Measurements from ENCODE around the gene EEFSEC.

EEFSEC gene

GRCh38 chr3:128227507-128227906, 74.2 kb downstream of the EEFSEC start:
- no peaks in the 10 kb centered on the region for H3K36me3 ChIP-seq (ENCODE audit: control insufficient read depth, low read depth, low read length)
- H3K27ac ChIP-seq (ENCODE audit: low read length), result no peak overlapping the region
- H3K27me3 ChIP-seq (ENCODE audit: control insufficient read depth, insufficient read depth, low read length), result no peaks in the 10 kb centered on the region
- H3K4me1 ChIP-seq (ENCODE audit: control insufficient read depth, low read depth, low read length), result peaks cover 18% of the 10 kb centered on the region
- peaks cover 11% of the 10 kb centered on the region for H3K9me3 ChIP-seq (ENCODE audit: control insufficient read depth, low read depth, low read length)
- no peak overlapping the region for H3K4me3 ChIP-seq (ENCODE audit: low read length)
- H3K9ac ChIP-seq (ENCODE audit: low read length), result no peak overlapping the region

- H3K36me3 ChIP-seq (ENCODE audit: control insufficient read depth, low read depth, low read length), result no peaks in the 10 kb centered on the region
- H3K4me1 ChIP-seq (ENCODE audit: control insufficient read depth, low read depth, low read length), result peaks cover 18% of the 10 kb centered on the region
- no peak overlapping the region for H3K9ac ChIP-seq (ENCODE audit: low read length)
- no peak overlapping the region for H3K27ac ChIP-seq (ENCODE audit: low read length)
- no peaks in the 10 kb centered on the region for H3K27me3 ChIP-seq (ENCODE audit: control insufficient read depth, insufficient read depth, low read length)
- H3K4me3 ChIP-seq (ENCODE audit: low read length), result no peak overlapping the region
- H3K9me3 ChIP-seq (ENCODE audit: control insufficient read depth, low read depth, low read length), result peaks cover 2% of the 10 kb centered on the region
Measured at GRCh38 chr3:128228366-128228910, 75.2 kb downstream of the EEFSEC start.

GRCh38 chr3:128229106-128229857, 76.0 kb downstream of the EEFSEC start:
- Histone ChIP-seq H3K36me3 (ENCODE audit: control insufficient read depth, low read depth, low read length) (no peaks in the 10 kb centered on the region), H3K4me1 (ENCODE audit: control insufficient read depth, low read depth, low read length) (peaks cover 18% of the 10 kb centered on the region), H3K27me3 (ENCODE audit: control insufficient read depth, insufficient read depth, low read length) (no peaks in the 10 kb centered on the region), H3K9ac (ENCODE audit: low read length) (no peak overlapping the region), H3K9me3 (ENCODE audit: control insufficient read depth, low read depth, low read length) (no peaks in the 10 kb centered on the region), H3K27ac (ENCODE audit: low read length) (no peak overlapping the region), H3K4me3 (ENCODE audit: low read length) (no peak overlapping the region)

GRCh38 chr3:128231606-128232005, 78.3 kb downstream of the EEFSEC start:
- no peaks in the 10 kb centered on the region for H3K36me3 ChIP-seq (ENCODE audit: control insufficient read depth, low read depth, low read length)
- peaks cover 10% of the 10 kb centered on the region for H3K4me1 ChIP-seq (ENCODE audit: control insufficient read depth, low read depth, low read length)
- no peak overlapping the region for H3K9ac ChIP-seq (ENCODE audit: low read length)
- H3K4me3 ChIP-seq (ENCODE audit: low read length), result no peak overlapping the region
- no peaks in the 10 kb centered on the region for H3K27me3 ChIP-seq (ENCODE audit: control insufficient read depth, insufficient read depth, low read length)
- H3K27ac ChIP-seq (ENCODE audit: low read length), result no peak overlapping the region
- no peaks in the 10 kb centered on the region for H3K9me3 ChIP-seq (ENCODE audit: control insufficient read depth, low read depth, low read length)

- no peak overlapping the region for H3K4me3 ChIP-seq (ENCODE audit: low read length)
- no peak overlapping the region for H3K27ac ChIP-seq (ENCODE audit: low read length)
- H3K36me3 ChIP-seq (ENCODE audit: control insufficient read depth, low read depth, low read length), result no peaks in the 10 kb centered on the region
- H3K27me3 ChIP-seq (ENCODE audit: control insufficient read depth, insufficient read depth, low read length), result no peaks in the 10 kb centered on the region
- no peaks in the 10 kb centered on the region for H3K9me3 ChIP-seq (ENCODE audit: control insufficient read depth, low read depth, low read length)
- H3K9ac ChIP-seq (ENCODE audit: low read length), result no peak overlapping the region
- peaks cover 9% of the 10 kb centered on the region for H3K4me1 ChIP-seq (ENCODE audit: control insufficient read depth, low read depth, low read length)
Measured at GRCh38 chr3:128232376-128233178, 79.3 kb downstream of the EEFSEC start.

GRCh38 chr3:128235207-128235926, 82.1 kb downstream of the EEFSEC start:
- H3K9me3 ChIP-seq (ENCODE audit: control insufficient read depth, low read depth, low read length), result no peaks in the 10 kb centered on the region
- no peak overlapping the region for H3K9ac ChIP-seq (ENCODE audit: low read length)
- peaks cover 9% of the 10 kb centered on the region for H3K4me1 ChIP-seq (ENCODE audit: control insufficient read depth, low read depth, low read length)
- H3K4me3 ChIP-seq (ENCODE audit: low read length), result no peak overlapping the region
- no peaks in the 10 kb centered on the region for H3K27me3 ChIP-seq (ENCODE audit: control insufficient read depth, insufficient read depth, low read length)
- no peak overlapping the region for H3K27ac ChIP-seq (ENCODE audit: low read length)
- no peaks in the 10 kb centered on the region for H3K36me3 ChIP-seq (ENCODE audit: control insufficient read depth, low read depth, low read length)

GRCh38 chr3:128236657-128237056, 83.4 kb downstream of the EEFSEC start:
- Histone ChIP-seq H3K9ac (ENCODE audit: low read length) (no peak overlapping the region), H3K36me3 (ENCODE audit: control insufficient read depth, low read depth, low read length) (no peaks in the 10 kb centered on the region), H3K27ac (ENCODE audit: low read length) (no peak overlapping the region), H3K9me3 (ENCODE audit: control insufficient read depth, low read depth, low read length) (no peaks in the 10 kb centered on the region), H3K27me3 (ENCODE audit: control insufficient read depth, insufficient read depth, low read length) (no peaks in the 10 kb centered on the region), H3K4me3 (ENCODE audit: low read length) (no peak overlapping the region), H3K4me1 (ENCODE audit: control insufficient read depth, low read depth, low read length) (peaks cover 6% of the 10 kb centered on the region)

GRCh38 chr3:128237348-128238183, 84.3 kb downstream of the EEFSEC start:
- Histone ChIP-seq H3K36me3 (ENCODE audit: control insufficient read depth, low read depth, low read length) (no peaks in the 10 kb centered on the region), H3K9me3 (ENCODE audit: control insufficient read depth, low read depth, low read length) (no peaks in the 10 kb centered on the region)

GRCh38 chr3:128238184-128238489, 84.9 kb downstream of the EEFSEC start:
- no peaks in the 10 kb centered on the region for H3K36me3 ChIP-seq (ENCODE audit: control insufficient read depth, low read depth, low read length)
- no peak overlapping the region for H3K27ac ChIP-seq (ENCODE audit: low read length)
- no peaks in the 10 kb centered on the region for H3K4me1 ChIP-seq (ENCODE audit: control insufficient read depth, low read depth, low read length)

More at GRCh38 chr3:128237348-128238183, 84.3 kb downstream of the EEFSEC start:
- no peak overlapping the region for H3K4me3 ChIP-seq (ENCODE audit: low read length)
- H3K4me1 ChIP-seq (ENCODE audit: control insufficient read depth, low read depth, low read length), result no peaks in the 10 kb centered on the region
- no peaks in the 10 kb centered on the region for H3K27me3 ChIP-seq (ENCODE audit: control insufficient read depth, insufficient read depth, low read length)
- H3K9ac ChIP-seq (ENCODE audit: low read length), result no peak overlapping the region
- H3K27ac ChIP-seq (ENCODE audit: low read length), result no peak overlapping the region

GRCh38 chr3:128239304-128239703, 86.0 kb downstream of the EEFSEC start:
- Histone ChIP-seq H3K4me1 (ENCODE audit: control insufficient read depth, low read depth, low read length) (no peaks in the 10 kb centered on the region), H3K27ac (ENCODE audit: low read length) (no peak overlapping the region), H3K36me3 (ENCODE audit: control insufficient read depth, low read depth, low read length) (no peaks in the 10 kb centered on the region), H3K27me3 (ENCODE audit: control insufficient read depth, insufficient read depth, low read length) (no peaks in the 10 kb centered on the region), H3K4me3 (ENCODE audit: low read length) (no peak overlapping the region), H3K9ac (ENCODE audit: low read length) (no peak overlapping the region), H3K9me3 (ENCODE audit: control insufficient read depth, low read depth, low read length) (no peaks in the 10 kb centered on the region)

More at GRCh38 chr3:128238184-128238489, 84.9 kb downstream of the EEFSEC start:
- Histone ChIP-seq H3K4me3 (ENCODE audit: low read length) (no peak overlapping the region), H3K9ac (ENCODE audit: low read length) (no peak overlapping the region), H3K9me3 (ENCODE audit: control insufficient read depth, low read depth, low read length) (no peaks in the 10 kb centered on the region), H3K27me3 (ENCODE audit: control insufficient read depth, insufficient read depth, low read length) (no peaks in the 10 kb centered on the region)

GRCh38 chr3:128240232-128240631, 87.0 kb downstream of the EEFSEC start:
- H3K36me3 ChIP-seq (ENCODE audit: control insufficient read depth, low read depth, low read length), result no peaks in the 10 kb centered on the region
- no peaks in the 10 kb centered on the region for H3K27me3 ChIP-seq (ENCODE audit: control insufficient read depth, insufficient read depth, low read length)
- H3K4me3 ChIP-seq (ENCODE audit: low read length), result no peak overlapping the region
- H3K27ac ChIP-seq (ENCODE audit: low read length), result no peak overlapping the region
- H3K9me3 ChIP-seq (ENCODE audit: control insufficient read depth, low read depth, low read length), result no peaks in the 10 kb centered on the region
- no peak overlapping the region for H3K9ac ChIP-seq (ENCODE audit: low read length)
- H3K4me1 ChIP-seq (ENCODE audit: control insufficient read depth, low read depth, low read length), result no peaks in the 10 kb centered on the region

All from iPS-18a (cell line).